NCI-H1436 treated with DMSO at 0.1 percent for 48 hours (cell line): ENCODE measurements around the gene HMGXB4.

Experiments
- DNase-seq: peaks from one replicate; lab custom pipeline; 2025; lab: John Stamatoyannopoulos, UW

HMGXB4 gene

DNA sequence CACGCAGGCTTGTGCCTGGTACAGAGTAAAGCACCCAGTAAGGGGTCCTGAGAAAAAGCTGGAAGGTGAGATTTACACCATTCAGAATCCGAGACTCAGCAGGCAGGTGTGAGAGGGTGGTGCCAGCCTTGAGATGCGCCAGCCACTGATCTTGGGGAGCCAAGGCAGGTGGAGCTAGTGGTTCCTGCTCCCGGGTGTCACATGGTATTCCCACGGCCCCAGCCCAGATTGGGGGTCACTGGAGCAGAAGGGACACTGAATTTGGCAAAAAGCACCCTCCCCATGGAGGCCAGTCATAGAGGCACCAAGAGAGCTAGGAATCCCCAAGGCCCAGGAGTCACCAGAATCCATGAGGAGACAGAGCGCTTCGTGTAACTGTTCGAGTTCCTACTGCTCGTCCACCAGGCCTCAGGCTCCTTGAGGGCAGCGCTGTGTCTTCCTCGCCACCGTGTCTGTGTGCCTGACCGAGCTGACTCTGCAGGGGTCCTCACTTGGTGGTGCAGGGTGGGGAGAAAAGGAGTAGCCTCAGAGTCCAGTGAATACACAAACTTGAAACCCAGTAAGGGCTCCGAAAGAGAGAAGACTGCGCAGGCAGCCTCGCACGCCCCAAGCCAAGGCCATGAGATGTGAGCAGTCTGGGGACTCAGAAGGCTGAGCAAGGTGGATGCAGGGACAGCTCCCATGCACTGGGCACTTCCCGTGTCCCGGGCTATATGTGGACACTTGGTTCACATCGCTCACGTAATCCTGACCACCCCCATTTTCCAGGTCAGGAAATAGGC lies 70.6 kb downstream of the HMGXB4 start:
- DNase-seq, result no peak

DNA sequence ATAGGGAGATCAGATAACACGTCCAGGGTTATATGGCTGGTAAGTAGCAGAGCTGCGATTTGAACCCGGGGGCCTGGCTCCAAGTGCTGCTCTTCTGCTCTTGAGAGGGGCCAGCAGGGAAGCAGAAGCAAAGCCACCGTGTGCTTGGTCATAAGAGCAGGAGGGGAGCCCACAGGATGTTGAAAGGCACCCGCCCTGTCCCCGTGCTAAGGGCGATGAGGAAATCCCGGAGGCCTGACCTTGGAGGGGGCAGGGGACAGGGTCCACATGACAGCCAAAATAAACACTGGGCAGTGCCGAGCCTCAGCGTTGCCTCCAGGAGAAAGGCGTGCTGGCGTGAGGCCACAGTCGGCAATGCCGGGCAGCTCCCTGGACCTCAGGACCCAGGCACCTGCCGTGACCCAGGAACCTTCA lies 71.2 kb downstream of the HMGXB4 start:
- DNase-seq, result no peak

DNA sequence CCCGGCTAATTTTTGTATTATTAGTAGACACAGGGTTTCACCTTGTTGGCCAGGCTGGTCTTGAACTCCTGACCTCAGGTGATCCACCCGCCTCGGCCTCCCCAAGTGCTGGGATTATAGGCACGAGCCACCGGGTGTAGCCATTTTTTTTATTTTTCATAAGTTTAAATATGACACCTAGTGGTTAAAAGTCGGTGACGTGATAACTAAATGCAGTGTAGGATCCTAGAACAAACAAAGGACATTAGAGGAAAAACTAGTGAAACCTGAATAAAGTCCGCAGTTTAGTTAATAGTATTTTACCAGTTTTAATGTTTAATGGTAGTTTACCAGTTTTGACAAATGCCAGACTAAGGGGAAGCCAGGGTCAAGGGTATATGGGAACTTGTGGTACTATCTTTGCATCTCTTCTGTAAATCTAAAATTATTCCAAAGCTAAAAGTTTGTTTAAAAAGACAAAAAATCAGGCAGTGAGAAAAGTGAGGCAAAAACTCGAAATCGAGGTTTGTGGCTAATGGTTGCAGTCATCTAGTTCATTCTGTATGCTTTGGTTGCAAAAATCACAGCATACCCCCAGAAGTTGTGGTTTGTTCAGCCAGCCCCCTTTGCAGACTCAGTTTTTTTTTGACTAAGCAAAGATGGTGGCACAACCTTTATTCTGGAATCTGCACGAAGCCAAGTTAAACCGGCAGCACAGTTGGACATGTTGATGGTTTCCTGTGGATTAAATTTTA lies 72.0 kb downstream of the HMGXB4 start:
- no peak for DNase-seq

DNA sequence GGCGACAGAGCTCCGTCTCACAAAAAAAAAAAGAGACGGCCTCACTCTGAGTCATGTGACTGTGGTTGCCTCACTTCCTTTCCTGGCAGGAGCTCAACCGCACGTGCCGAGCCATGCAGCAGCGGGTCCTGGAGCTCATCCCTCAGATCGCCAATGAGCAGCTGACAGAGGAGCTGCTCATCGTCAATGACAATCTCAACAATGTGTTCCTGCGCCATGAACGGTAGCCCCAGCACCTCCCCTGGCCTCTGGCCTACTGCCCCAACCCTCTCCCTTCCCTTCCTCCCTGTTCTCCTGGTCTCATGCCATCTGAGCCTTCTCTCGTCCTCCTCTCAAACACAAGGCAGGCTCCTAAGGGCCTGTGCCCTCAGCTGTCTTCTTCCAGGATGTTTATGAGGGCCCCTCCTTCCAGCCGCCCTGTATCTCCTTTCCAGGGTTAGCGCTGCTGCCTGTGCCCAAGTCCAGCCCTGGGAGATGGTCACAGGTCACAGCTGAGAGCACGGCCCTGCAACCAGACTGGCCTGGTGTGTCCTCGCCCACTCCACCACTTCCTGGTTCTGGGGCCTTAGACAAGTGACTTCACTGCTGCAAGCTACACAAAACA lies 73.1 kb downstream of the HMGXB4 start:
- no peak for DNase-seq

DNA sequence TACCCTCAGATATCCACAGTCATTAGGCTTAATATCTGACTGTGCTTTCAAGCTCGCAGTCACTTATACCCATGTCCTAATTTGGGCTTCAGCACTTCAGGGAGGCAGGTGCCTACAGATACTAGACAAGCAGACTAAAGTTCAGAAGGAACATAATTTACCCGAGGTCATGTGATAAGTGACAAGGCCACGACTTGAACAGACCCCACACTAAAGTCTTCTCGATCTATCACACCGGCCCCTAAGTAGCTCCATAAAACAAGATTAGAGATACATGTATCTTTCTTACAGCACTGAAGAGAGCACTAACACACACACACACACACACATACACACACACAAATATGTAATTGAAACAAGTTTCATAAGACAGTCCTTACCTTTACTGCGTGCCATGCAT lies 75.0 kb downstream of the HMGXB4 start:
- no peak for DNase-seq

DNA sequence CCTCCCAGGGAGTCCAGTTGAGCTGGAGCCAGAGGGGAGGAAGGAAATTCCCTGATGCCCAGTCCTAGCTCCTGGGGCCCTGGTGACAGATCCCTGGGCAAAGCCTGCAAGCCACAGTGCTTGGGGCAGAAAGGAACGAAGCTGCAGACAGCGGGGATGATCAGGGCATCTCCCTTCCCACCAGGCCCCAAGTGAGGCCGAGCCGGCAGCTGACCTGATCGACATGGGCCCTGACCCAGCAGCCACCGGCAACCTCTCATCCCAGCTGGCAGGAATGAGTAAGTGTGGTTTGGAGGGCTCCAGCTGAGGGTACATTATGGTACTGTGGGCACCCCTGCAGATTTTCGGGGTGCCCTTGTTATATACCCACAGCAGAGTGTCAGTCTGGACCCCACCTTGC lies 75.9 kb downstream of the HMGXB4 start:
- no peak for DNase-seq

DNA sequence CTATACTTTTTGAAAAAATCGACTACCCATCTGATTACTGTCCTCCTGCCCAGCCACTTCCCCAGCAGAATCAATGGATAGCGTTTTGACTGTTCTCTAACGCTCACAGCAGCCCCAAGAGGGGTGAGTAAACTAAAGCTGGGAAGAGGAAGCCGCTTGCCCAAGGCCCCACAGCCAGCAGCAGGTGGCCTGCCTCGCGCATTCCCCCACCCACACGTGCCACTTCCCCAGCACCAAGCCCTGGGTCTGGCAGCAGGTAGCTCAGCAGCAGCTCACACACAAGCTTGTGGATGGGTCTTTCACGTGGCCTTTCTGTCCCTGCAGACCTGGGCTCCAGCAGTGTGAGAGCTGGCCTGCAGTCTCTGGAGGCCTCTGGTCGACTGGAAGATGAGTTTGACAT lies 76.7 kb downstream of the HMGXB4 start:
- no peak for DNase-seq

DNA sequence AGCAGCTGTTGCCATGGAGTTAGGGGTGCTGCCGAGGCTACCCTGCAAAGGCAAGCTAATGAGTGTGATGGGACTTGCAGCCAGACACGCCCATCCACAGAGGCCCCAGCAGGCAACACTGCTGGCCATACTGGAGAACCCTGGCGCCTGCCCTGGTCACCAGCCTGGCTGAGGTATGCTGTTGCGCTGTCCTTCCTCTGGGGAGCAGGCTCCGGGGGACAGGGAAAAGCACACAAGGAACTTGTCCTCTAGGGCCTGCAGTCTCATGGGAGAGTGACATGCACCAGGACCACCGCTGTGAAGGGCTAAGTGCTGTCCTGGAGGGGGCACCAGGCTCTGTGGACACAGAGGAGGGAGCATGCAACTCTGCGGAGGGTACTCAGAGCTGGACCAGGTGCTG lies 78.2 kb downstream of the HMGXB4 start:
- DNase-seq, result no peak

DNA sequence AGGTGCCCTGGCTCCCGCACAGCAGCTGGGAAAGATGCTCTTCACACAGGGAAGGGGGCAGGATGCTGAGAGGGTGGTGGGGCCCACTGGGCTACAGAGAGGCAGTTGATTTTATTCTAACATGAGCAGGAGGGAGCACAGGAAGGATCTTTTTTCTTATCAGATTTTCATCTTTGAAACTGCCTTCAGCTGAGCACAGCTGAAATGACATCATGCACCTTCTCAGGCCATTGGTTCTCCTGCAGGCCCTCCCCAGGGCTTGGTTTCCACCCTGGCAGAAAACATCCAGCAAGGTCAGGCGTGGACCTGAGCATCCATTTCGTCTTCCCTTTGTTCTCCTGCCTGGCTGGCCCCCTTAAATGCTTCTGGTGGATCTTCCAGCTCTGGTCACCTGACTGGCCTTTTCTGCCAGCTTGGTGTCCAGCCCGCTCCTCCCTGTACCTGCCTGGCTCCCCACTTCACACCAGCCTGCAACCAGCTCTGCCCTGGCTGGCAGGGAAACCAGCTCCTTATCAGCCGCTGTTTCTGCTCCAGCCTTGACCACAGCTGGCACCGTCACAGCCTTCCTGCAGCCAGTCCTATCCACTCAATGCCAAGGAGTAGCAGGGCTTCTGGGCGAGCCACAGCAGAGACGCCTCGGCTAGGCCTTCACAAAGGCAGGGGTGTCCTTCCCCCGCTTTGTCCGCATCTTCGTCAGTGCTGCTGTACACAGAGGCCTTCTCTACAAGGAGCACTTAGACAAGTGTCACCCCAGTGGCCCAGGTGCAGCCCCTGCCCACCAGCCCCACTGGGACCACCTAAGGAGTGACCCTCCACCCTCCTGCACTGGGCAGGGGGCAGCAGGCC lies 78.9 kb downstream of the HMGXB4 start:
- DNase-seq, result no peak

DNA sequence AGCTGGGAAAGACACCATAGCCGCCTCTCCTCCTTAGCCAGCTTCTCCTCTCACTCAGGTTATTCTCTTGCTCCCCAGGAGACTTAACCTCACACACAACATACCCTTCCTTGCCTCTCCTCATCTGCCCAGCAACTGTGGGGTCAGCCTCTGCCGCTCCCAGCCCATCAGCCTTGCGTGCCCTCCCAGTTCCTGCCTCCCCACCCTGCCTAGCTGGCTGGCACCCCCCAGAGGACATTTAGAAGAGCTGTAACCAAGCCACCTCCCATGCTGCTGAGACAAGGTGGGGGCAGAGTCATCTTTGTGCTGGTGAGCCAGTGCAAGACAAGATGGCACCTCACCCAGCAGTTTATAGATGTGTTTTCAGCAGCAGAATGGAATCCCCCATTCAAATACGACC lies 80.6 kb downstream of the HMGXB4 start:
- DNase-seq, result no peak

DNA sequence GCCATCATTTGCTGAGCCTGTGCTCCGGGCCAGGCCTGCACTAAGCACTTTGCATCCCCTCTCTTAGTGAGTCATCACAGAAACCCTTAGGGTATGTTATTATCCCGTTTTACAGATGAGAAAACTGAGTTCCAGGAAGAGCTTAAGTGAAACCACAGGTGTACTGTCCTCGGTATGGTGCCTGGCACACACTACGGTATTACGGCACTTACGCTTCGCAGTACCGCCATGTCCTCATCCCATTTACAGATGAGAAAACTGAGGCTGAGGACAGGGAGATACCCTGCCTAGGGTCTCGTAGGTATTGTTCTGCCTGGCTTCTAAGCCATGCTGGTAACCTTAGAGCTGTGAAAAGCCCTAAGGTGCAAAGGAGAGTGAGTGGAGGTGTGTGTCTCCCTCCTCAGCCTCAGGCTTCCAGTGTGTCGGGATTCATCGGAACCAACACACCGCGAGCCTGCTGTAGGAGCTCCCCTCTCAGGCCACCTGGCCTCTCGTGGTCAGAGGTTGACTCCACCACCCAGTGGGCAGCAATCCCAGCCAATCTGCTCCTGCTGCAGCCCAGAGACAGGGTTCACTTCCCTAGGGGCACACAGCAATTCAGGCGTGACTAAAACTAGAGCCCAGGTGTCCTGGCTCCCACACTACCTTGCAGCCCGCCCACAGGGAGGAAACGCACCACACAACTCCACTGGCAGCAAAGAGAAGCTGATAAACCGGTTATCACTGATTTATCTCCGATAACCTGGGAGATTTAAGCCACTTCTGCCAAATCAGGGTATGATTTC lies 84.0 kb downstream of the HMGXB4 start:
- no peak for DNase-seq

DNA sequence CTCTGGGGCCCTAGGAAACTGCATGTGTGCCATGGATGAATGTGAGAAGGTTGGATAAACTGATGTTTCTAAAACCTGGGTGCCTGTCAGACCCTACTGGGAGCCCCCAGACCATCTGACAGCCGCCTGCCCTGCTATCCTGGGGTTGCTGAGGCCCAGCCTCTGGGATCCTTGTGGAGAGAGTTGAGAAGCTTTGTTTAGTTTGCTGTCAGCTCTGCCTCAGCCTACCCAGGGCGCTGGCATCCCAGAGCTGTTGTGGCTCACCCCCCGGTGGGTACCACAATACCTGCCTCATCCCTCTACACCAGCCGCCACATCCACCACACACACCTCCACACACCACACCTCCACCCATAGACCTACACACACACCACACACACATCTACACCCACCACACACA lies 85.1 kb downstream of the HMGXB4 start:
- no peak for DNase-seq

DNA sequence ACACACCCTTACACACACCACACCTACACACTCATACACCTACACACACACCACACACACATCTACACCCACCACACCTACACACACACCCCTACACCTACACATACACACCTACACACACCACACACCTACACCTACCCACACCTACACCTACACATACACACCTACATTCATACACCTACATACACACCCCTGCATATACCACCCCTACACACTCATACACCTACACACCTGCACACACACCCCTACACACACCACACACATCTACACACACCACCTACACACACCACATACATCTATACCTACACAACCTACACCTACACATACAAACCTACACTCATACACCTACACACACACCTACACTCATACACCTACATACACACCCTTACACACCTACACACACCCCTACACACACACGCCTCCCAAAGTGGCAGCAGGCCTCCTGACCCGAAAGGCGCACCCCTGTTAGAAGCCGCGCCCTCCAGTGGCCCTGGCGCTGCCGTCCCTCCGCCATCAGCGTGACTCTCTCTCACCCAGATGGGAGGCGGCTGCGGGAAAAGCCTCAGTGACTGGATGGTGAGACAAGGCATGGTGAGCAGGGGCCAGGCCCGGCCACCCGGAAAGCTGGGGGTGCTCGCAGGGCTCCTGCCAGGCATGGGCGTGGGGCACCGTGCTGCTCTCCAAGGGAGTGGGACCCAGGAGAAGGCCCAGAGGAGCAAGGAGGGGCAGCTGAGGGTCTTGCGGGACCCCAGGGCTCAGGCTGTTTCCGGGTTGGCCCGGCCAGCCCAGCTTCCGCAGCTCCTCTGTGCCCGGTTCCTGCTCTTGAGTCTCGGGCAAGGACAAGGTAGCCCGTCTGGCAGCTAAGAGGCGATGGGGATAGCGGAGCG lies 86.6 kb downstream of the HMGXB4 start:
- no peak for DNase-seq

DNA sequence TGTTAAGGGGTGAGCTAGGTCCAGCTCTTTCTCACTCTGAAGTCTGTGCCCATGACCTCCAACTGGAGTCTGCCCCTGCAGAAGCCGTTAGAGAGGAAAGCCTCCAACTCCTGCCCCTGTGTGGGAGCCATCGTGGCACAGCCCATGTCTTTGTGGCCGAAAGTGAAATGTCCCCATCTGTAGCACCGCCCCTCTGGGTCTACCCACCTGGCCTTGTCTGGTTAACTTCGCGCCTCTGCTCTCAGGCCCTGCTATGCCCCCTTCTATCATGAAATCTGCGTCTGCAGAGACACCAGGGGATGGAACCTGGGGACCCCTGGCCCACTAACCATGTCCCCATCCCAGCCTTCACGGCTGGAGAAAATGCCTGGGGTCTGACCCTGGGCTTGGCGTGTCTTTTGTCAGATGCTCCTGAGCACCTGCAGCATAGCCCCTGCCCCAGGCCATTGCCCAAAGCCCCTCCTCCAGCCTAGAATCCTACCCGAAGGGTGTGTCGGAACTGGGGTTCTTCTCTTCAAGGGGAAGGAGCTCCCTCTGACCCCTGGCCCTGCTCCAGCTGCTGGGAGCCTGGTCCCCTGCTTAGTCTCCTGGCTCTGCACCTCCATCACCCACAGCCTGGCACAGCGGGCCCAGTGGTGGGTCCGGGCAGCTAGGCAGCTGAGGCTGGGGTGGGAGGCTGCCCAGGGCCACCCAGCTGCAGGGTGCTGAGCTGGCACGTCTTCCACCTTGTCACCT lies 87.8 kb downstream of the HMGXB4 start:
- no peak for DNase-seq
